Right lung (tissue), 5 donors: ENCODE results near the gene INPP5B. TPM values are rescaled to one million over a fixed set of nuclear protein-coding genes. Genes with fewer than 3 reads are reported as not detected.
"Not testable (repeated sequence)": the region's sequence is repeated elsewhere in the genome, so short reads cannot be mapped to it uniquely, and the experiment has no call there.

ENCODE experiments used
- DNase-seq, 2 donors: peaks; one replicate each; pipeline ENCODE4 v3.0.0-alpha.2; 2013
- polyA plus RNA-seq, 5 donors: library from polyadenylated mRNA; unstranded; fragments of 120-200 nt; gene quantifications; one replicate each; pipeline versions ENCODE4 v1.2.1 to v1.2.3, GENCODE V29; 2013; ENCODE audit warnings: inconsistent platforms in 1 of 5, low replicate concordance in 1 of 5; ENCODE audit not compliant: insufficient read length in 5 of 5, insufficient read depth in 1 of 5

The INPP5B gene
- polyA plus RNA-seq, 5 donors, result 25.7 to 36.0 (median 27.9) TPM

DNA sequence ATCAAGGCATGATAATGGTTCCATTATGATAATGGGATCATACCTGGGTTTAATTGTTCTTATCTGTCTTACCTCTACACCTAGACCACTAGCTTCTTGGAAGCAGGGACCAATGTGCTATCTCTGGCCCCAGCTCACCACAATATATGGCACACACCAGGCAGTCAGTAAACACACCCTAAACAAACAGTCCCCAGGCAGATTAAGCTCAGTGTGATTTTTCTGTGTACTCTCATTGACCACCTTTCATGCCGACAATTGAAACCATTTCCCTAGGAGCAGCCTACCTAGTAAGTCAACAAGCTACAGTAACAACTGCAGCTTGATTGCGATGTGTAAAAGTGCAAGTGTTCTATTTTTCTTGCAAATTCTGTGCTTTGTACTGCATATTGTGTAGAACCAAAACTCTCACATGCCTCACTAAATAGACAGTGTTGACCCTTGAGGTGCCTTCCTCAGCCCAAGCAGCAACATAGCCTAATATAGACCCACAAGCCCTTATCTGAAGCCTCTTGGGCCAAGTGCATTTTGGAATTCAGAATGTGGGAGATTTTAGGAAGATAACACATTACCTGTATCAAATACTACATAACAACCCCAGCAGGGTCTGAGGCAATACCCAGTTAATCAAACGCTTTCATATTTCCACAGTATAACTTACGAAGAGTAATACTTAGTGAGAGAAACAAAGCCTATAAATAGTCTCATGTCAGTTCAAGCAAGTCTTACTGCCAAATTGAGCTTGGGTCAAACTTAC lies 32.0 kb downstream of the INPP5B start:
- DNase-seq, result no peak

- not testable (repeated sequence) for DNase-seq
These were observed 35.4 kb downstream of the INPP5B start for GRCh38 chr1:37911478-37911877.

- DNase-seq, result not testable (repeated sequence)
These were observed 36.0 kb downstream of the INPP5B start for GRCh38 chr1:37910886-37911285.

DNA sequence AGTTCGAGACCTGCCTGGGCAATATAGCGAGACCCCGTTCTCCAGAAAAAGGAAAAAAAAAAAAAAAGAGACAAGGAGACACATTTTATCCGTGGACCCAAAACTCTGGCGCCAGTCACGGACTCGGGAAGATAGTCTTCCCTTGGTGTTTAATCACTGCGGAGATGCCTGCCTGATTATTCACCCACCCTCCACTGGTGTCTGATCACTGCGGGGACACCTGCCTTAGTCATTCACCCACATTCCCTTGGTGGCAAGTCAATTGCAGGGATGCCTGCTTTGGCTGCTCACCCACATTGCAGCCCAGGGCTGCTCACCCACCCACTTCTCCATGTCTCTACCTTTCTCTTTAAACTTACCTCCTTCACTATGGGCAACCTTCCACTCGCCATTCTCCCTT lies 38.3 kb downstream of the INPP5B start:
- not testable (repeated sequence) for DNase-seq

GRCh38 chr1:37907416-37908125 lies 39.3 kb downstream of the INPP5B start:
- not testable (repeated sequence) for DNase-seq

DNA sequence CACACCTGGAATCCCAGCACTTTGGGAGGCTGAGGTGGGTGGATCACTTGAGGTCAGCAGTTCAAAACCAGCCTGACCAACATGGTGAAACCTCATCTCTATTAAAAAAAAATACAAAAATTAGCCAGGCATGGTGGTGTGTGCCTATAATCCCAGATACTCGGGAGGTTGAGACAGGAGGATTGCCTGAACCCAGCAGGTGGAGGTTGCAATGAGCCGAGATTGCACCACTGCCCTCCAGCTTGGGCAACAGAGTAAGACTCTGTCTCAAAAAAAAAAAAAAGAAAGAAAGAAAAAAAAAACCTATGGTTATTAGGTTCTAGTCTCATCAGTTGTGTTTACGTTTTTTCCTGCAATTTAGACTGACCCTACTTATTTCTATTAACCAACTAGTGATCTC lies 40.3 kb downstream of the INPP5B start:
- DNase-seq, result not testable (repeated sequence)

GRCh38 chr1:37905727-37906126 lies 41.1 kb downstream of the INPP5B start:
- DNase-seq, result no peak

GRCh38 chr1:37903921-37904320 lies 42.9 kb downstream of the INPP5B start:
- DNase-seq, result not testable (repeated sequence)

DNA sequence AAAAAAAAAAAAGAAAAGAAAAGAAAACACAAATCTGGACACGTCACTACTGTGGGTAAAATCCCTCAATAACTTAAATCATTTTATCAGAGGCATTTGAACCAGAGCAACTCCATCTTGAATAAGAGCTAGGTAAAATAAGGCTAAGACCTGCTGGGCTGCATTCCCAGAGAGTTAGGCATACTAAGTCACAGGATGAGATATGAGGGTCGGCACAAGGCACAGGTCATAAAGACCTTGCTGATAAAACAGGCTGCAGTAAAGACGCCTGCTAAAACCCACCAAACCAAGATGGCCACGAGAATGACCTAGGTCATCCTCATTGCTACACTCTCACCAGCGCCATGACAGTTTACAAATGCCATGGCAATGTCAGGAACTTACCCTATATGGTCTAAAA lies 43.9 kb downstream of the INPP5B start:
- DNase-seq, result no peak

GRCh38 chr1:37901893-37902225 lies 45.0 kb downstream of the INPP5B start:
- DNase-seq, result no peak

DNA sequence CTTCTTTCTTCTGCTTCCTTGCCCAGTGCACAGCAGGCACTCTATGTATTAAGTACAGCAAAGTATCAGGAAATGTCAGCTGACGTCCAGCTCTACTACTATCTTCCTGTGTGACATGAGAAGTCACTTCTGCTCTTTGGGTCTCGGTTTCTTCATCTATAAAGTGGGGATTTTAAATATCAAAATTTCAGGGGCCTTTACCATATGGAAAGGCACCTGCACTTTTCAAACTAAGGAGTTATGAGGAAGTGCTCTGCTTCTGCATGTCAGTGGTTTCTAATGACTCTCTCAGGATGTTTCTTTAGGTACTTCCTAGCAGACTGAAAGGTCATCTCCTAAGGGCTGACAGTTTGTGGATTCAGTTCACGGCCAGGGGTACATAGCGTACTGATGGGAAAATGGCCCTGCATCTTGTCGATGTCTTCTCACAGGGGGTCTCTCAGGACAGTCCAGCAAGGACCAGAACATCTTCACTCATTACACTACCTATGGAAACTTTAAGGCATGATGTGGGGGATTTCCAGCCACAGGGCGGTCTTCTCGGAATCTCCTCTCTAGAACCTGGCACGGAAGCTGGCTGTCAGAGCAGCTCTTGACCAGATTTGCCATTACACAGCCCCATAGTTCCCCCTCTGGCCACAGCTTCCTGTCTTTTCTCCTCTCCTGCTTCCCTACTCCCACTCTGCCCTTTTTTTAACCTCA lies 45.5 kb downstream of the INPP5B start:
- no peak for DNase-seq

- DNase-seq, result not testable (repeated sequence)
These were observed 49.3 kb downstream of the INPP5B start for GRCh38 chr1:37897563-37897962.

DNA sequence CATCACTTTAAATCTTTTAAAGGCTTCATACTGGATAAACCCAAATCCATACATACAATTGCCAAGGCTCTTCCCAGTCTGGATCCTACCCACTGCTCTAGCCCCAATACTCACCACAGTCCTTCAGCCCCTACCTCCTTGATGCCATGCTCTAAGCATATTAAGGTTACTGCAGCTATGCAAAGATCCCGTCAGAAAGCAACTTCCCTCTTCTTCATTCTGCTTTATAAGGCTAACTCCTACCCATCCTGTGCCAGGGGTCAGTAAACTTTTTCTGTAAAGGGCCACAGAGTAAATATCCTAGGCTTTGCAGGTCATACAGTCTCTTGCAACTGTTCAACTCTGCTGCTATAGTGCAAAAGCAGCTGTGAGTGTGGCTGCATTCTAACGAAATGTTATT lies 53.2 kb downstream of the INPP5B start:
- no peak for DNase-seq

GRCh38 chr1:37892151-37893047 lies 54.5 kb downstream of the INPP5B start:
- no peak for DNase-seq

DNA sequence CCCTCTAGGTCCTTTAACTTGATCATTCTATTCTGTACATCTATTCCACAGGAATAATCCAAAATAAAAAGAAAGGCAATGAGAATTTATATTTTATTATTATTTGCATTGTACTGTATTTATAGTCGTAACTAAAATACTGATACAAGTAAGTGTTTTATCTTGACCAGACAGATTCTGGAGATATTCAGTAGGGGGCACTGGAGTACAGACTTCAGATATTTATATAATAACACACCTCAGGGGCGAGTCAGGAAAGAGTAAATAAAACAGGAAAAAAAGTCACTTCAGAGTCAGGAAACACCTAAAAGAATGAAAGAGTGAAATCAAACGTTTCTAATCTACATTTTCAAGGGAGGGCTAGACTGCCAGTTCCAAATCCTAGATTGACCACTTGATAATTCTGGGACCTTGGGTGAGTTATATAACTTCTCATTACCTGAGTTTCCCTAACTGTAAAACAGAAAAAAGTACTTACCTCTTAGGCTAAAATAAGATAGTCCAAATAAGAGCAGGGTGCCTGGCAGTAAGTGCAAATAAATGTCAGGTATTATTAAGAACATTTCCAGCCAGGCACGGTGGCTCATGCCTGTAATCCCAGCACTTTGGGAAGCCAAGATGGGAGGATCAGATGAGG lies 56.4 kb downstream of the INPP5B start:
- DNase-seq, result peak; percentile 14 to 25

GRCh38 chr1:37888022-37888700 lies 58.7 kb downstream of the INPP5B start:
- DNase-seq, result no peak

GRCh38 chr1:37884145-37884544 lies 62.7 kb downstream of the INPP5B start:
- no peak for DNase-seq

DNA sequence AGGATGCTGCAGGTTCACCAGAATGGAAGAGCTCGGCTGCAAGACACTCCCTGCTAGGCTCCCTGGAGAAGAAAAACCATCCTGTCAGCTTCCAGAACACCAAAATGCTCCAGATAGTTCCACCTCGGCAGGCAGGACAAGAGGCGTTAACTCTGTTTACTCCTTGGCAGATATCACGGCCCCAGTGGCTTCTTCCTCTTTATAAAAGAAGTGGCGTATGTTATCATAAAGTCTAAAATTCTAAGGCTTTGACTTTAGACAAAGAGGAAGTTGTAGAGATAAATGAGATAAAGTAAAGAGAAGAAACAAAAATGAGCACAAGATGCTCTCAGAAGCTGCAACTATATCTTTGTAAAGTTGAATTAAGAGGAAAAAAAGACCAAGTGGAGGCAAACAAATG lies 63.2 kb downstream of the INPP5B start:
- DNase-seq, result no peak

DNA sequence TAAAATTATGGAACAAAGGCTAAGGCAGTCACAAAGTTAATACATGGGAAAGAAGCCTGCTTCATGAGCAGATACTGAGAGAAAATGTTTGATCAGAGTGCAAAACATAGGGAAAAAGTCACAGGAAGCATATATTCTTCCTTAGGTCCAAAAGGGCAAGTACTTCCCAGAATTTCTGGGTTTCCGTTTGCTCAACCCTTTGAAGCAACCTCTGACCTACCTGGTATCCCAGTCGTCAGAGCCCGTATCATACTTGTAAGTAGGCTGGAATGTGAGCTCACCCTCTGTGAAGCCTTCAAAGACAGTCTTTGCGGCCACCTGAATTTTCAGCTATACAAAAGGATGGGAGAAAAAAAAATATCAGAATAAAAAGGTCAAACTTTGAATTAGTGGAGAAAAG lies 67.0 kb downstream of the INPP5B start:
- DNase-seq, result no peak

DNA sequence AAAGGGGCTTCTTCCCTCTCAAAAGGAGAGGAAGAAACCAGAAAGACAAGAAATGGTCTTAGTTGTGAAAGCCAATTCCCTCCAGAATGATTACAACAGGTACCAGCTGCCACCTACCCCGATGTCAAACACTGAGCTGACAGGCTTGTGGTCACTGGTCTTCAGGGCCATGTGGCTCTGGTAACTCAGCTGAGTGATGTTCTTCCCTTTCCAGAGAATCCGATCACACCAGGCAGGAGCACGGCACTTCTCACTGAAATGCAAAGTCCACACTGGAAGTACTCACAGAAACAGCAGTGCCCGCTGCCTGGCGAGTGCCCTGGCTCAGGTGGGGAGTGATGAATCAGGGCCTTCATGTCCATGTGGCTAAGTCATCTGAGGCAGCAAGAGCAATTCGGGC lies 68.8 kb downstream of the INPP5B start:
- DNase-seq, result no peak

DNA sequence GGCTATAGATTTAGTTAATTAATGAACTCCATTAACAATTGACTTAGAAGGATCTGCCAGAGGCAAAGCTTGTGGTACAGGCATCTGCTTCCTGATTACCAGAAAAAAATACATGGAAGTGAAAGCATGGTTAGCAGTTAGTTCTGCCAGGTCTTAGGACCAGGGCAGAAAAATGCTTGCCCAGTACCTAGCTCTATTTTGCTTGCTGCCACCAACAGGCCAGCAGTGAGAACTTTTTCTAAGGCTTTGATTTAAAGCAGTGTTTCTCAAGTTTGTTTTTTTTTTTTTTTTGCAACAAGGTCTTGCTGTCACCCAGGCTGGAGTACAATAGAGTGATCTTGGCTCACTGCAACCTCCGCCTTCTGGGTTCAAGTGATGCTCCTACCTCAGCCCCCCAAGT lies 71.0 kb downstream of the INPP5B start:
- DNase-seq, result no peak
